Lower lobe of right lung (tissue), 2 donors: ENCODE results near the gene PIAS4. TPM values are rescaled to one million over a fixed set of nuclear protein-coding genes. Genes with fewer than 3 reads are reported as not detected.

Experiments
- ATAC-seq, 2 donors: fragments of 200-7000 bp; cut with Tn5 transposase; one replicate each; pipeline ENCODE4 v1.9.1; 2020 to 2022; ENCODE audit warnings: mild to moderate bottlenecking in 2 of 2, moderate library complexity in 2 of 2
- DNase-seq: peaks from one replicate; pipeline ENCODE4 v3.0.0-alpha.2; 2020
- H3K27ac ChIP-seq: fragments of 200-600 bp; one replicate; pipeline ENCODE4 v1.8.0; 2022
- H3K27me3 ChIP-seq: fragments of 200-600 bp; one replicate; pipeline ENCODE4 v1.8.0; 2022; ENCODE audit warnings: low read depth
- H3K36me3 ChIP-seq: fragments of 200-600 bp; one replicate; pipeline ENCODE4 v1.8.0; 2022; ENCODE audit warnings: mild to moderate bottlenecking
- H3K4me1 ChIP-seq: fragments of 200-600 bp; one replicate; pipeline ENCODE4 v1.8.0; 2022
- H3K4me3 ChIP-seq: fragments of 200-600 bp; one replicate; pipeline ENCODE4 v1.8.0; 2022; ENCODE audit warnings: mild to moderate bottlenecking
- H3K9me3 ChIP-seq: fragments of 200-600 bp; one replicate; pipeline ENCODE4 v1.8.0; 2022
- intact Hi-C: fragments of 100-400 bp; cut with DNase I; formaldehyde crosslinking; loops from one replicate; pipeline ENCODE4 v1.11.0; 2022
- long read RNA-seq: library from polyadenylated mRNA; unstranded; transcript quantifications from one replicate; pipeline ENCODE4 v2.0.0, GENCODE V29; 2021
- total RNA-seq: library from RNA; stranded (reverse); fragmentation: NEBNext Ultra II Directional; extraction: Animal tissue kit (Norgen Biotek cat#: 25700); gene quantifications from one replicate; pipeline ENCODE4 v1.2.1, GENCODE V29; 2021
- TF ChIP-seq, protein P1 (sequence below): fragments of 200-600 bp; IDR thresholded peaks from one replicate; pipeline ENCODE4 v1.8.0; 2022; ENCODE audit warnings: antibody characterized with exemption, mild to moderate bottlenecking
- donor health status: DM: no; HTN: yes; CAD: no; lungs with severe emphysema.

Gene PIAS4, protein sequence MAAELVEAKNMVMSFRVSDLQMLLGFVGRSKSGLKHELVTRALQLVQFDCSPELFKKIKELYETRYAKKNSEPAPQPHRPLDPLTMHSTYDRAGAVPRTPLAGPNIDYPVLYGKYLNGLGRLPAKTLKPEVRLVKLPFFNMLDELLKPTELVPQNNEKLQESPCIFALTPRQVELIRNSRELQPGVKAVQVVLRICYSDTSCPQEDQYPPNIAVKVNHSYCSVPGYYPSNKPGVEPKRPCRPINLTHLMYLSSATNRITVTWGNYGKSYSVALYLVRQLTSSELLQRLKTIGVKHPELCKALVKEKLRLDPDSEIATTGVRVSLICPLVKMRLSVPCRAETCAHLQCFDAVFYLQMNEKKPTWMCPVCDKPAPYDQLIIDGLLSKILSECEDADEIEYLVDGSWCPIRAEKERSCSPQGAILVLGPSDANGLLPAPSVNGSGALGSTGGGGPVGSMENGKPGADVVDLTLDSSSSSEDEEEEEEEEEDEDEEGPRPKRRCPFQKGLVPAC
- total RNA-seq = 27.6 TPM
- long read RNA-seq, transcript PIAS4-201 (11 exons, 3,159 nt) = major isoform, 48 of 74 reads
- long read RNA-seq, partial matches to known transcripts = 16 of 74 reads
- long read RNA-seq, other reads (novel, unspliced or antisense) = 10 of 74 reads

DNA sequence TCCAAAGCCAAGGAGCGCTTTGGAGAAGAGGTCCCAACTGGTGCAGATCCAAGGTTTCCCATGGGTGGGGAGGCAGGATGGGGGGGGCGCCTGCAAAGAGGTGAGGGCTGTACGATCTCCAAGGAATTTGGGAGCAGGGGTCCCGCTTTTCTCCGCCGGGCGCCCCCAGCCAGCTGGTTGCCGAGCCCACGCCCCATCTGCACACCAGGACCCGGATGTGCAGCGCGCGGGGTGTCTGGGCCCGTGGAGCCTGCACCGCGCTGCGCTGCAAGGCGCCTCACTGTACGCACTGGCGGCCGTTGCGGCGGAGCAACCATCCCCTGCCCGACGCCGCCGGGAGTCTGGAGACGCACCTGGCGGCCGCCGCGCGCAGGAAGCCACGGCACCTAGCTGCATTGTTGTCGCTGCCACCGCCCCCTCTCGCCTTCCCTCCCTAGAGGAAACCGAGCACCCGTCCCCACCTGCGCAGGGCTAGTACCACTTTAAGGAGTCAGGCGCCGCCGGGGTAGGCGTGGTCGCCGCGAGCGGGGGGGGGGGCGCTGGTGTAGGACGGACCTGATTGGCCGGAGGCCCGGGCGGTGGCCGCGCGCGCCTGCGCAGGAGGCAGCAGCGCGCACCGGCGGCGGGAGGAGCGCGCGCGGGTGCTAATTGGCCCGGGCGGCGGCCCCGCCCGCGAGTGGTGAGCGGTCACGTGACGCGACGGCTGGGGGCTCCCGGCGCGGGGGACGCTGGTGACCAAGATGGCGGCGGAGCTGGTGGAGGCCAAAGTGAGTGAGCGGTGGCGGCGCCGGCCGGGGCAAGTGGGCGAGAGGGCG lies at the start of gene PIAS4:
PIAS4 (plus strand) TSS at position 716 of the 815 bp plus-strand sequence; CDS start at position 741, 25 bp downstream.
- DNase-seq = peak; percentile 96
- H3K4me3 ChIP-seq = peak within 1 kb of the TSS; percentile 95
- intact Hi-C loops = no loop called here
- peaks cover 41% of the 10 kb centered on the region for H3K4me1 ChIP-seq
- TF ChIP-seq, protein P1, sequence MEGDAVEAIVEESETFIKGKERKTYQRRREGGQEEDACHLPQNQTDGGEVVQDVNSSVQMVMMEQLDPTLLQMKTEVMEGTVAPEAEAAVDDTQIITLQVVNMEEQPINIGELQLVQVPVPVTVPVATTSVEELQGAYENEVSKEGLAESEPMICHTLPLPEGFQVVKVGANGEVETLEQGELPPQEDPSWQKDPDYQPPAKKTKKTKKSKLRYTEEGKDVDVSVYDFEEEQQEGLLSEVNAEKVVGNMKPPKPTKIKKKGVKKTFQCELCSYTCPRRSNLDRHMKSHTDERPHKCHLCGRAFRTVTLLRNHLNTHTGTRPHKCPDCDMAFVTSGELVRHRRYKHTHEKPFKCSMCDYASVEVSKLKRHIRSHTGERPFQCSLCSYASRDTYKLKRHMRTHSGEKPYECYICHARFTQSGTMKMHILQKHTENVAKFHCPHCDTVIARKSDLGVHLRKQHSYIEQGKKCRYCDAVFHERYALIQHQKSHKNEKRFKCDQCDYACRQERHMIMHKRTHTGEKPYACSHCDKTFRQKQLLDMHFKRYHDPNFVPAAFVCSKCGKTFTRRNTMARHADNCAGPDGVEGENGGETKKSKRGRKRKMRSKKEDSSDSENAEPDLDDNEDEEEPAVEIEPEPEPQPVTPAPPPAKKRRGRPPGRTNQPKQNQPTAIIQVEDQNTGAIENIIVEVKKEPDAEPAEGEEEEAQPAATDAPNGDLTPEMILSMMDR = no peak
- peak within 1 kb of the TSS; percentile 87 for H3K27ac ChIP-seq
- no peaks in the 10 kb centered on the region for H3K9me3 ChIP-seq
- peaks cover 10% of the 10 kb centered on the region for H3K36me3 ChIP-seq
- no peaks in the 10 kb centered on the region for H3K27me3 ChIP-seq
- peak; percentile 97 to 98 for ATAC-seq

DNA sequence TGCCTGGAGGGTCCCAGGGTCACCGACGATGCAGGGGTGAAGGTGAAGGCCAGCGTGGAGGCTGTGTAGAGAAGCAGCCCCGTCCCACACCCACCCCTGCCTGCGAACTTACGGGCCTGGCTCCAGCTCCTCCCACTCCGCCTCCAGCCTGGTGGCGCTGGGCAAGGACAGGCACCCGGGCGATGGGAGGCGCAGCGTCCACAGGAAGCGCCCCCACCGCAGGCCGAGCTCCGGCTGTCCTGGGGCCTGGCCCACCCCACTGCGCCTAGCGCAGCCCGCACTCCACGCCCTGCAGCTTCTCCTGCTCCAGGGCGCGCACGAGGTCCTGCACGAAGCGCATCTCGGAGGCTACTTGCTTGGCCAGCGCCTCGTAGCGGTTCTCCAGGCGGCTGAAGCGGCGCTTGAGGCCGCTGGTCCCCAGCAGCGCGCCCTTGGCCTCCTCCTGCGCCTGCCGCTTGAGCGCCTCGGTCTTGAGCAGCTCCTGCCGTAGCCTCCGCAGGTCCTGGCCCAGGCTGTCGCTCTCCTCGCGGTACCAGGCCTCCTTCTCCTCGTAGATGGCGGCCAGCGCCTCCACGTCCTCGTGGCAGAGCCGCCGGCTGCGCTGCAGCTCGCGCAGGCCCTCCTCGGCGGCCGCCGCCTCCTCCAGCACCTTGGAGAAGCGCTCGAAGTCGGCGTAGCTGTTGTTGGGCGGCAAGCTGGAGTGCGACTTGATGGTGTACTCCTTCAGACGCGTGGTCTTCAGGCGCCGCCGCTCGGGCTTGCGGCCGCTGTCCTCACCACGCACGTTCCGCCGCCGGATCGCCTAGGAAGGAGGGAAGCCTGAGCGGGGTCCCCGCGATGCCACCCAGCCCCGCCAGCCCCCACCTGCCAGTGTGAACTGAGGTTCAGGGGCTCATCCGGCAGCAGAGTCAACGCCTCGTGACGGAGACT lies 48.4 kb upstream of the PIAS4 start:
- Histone ChIP-seq H3K36me3 (peaks cover 81% of the 10 kb centered on the region), H3K4me1 (no peaks in the 10 kb centered on the region), H3K27ac (no peak overlapping the region), H3K9me3 (no peaks in the 10 kb centered on the region), H3K4me3 (no peak overlapping the region), H3K27me3 (no peaks in the 10 kb centered on the region)
- TF ChIP-seq, protein P1 = no peak
- DNase-seq (no peak), ATAC-seq (peak; percentile 5 to 11)
- intact Hi-C loops = no loop called here

DNA sequence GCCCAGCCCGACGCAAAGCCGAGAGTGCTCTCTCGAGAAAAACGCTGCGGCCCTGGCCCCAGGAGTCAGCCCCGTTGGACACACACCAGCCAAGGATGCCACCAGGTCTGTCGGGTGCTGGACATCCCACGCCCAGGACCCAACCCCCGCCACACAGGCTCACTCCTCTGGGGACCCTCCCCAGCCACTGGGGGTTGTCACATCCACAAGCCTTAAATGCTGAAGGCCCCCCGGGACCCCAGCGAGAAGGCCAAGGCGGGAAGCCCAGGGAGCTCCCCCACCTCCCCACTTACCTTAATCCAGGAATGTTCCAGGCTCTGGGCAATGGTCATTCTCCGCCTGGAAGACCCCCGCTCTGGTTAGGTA lies 47.8 kb upstream of the PIAS4 start:
- Histone ChIP-seq H3K4me3 (no peak overlapping the region), H3K9me3 (no peaks in the 10 kb centered on the region), H3K36me3 (peaks cover 88% of the 10 kb centered on the region), H3K27ac (no peak overlapping the region), H3K27me3 (no peaks in the 10 kb centered on the region), H3K4me1 (no peaks in the 10 kb centered on the region)
- TF ChIP-seq, protein P1 = no peak
- ATAC-seq (no peak), DNase-seq (no peak)
- intact Hi-C loops = no loop called here

DNA sequence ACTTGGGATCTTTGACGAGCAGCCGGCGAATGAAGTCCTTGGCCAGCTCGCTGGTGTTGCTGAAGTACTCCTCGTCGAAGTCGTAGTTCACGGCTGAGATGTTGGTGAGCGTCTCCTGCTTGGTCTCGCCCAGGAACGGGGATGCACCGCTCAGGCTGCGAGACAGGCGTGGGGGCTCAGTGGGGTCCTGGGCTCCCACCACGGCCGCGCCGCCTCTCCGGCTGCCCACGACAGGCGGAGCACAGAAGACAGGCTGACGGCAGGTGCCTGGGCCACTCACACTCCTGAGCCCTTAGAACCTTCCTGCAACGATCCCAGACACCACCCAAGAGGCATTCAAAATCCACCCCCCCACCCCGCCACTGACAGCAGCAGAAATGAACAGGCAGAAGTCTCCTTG lies 46.5 kb upstream of the PIAS4 start:
- TF ChIP-seq, protein P1 = no peak
- intact Hi-C loops = no loop called here
- no peaks in the 10 kb centered on the region for H3K9me3 ChIP-seq
- H3K4me3 ChIP-seq = no peak overlapping the region
- no peaks in the 10 kb centered on the region for H3K27me3 ChIP-seq
- DNase-seq = no peak
- H3K4me1 ChIP-seq = no peaks in the 10 kb centered on the region
- ATAC-seq = no peak
- H3K36me3 ChIP-seq = peaks cover 95% of the 10 kb centered on the region
- H3K27ac ChIP-seq = no peak overlapping the region
